ENCODE measurements around the gene ZNF761. TPM values are rescaled to one million over a fixed set of nuclear protein-coding genes. Genes with fewer than 3 reads are reported as not detected.
"Not testable (repeated sequence)": the region's sequence is repeated elsewhere in the genome, so short reads cannot be mapped to it uniquely, and the experiment has no call there.

The ZNF761 gene
- total RNA-seq, 1 experiment from 2014 or later, result 16.4 TPM

GRCh38 chr19:53471916-53472315, 40.1 kb downstream of the ZNF761 start:
- TF ChIP-seq CTCF (conservative IDR thresholded peaks at IDR 0.05) (no peak), EZH2 (IDR thresholded peaks at IDR 0.05; ENCODE audit: low read depth) (no peak)
- peaks cover 7% of the 10 kb centered on the region; the same call in 1 of the 2 replicates for H3K36me3 ChIP-seq (ENCODE audit: low read depth)
- H3K4me1 ChIP-seq (replicated peaks; ENCODE audit: insufficient read depth), result no peaks in the 10 kb centered on the region
- POLR2A ChIA-PET (ENCODE audit: unreplicated experiment), result no interaction called here
- BruUV-seq (replicated peaks), result no TSS peak
- no peak overlapping the region for H3K4me2 ChIP-seq
- no peaks in the 10 kb centered on the region for H3K9me2 ChIP-seq (ENCODE audit: insufficient read depth)
- CTCF ChIA-PET, result no interaction called here
- H2AFZ ChIP-seq, result no peak overlapping the region
- H3K9me3 ChIP-seq (ENCODE audit: insufficient read depth, low read depth), result peaks cover 19% of the 10 kb centered on the region
- intact Hi-C loops (cut with micrococcal nuclease; ENCODE audit: unreplicated experiment), result no loop called here
- no peaks in the 10 kb centered on the region for H3K27me3 ChIP-seq (ENCODE audit: insufficient read depth, low read depth)
- H3K79me2 ChIP-seq (ENCODE audit: low read depth), result no peaks in the 10 kb centered on the region
- no peaks in the 10 kb centered on the region for H3F3A ChIP-seq (ENCODE audit: insufficient read depth, low read depth)
- H4K20me1 ChIP-seq (ENCODE audit: insufficient read depth), result no peaks in the 10 kb centered on the region
- H3K27ac ChIP-seq, result no peak overlapping the region
- H3K4me3 ChIP-seq, result no peak overlapping the region
- DNase-seq, result no peak

- H3K9me2 ChIP-seq (ENCODE audit: insufficient read depth); H3K27ac ChIP-seq; POLR2A ChIA-PET (ENCODE audit: unreplicated experiment); H4K20me1 ChIP-seq (ENCODE audit: insufficient read depth); CTCF ChIA-PET; H3K4me2 ChIP-seq; BruUV-seq (replicated peaks); H3K79me2 ChIP-seq (ENCODE audit: low read depth); H3F3A ChIP-seq (ENCODE audit: insufficient read depth, low read depth); DNase-seq; H2AFZ ChIP-seq; H3K4me1 ChIP-seq (replicated peaks; ENCODE audit: insufficient read depth); H3K27me3 ChIP-seq (ENCODE audit: insufficient read depth, low read depth); H3K4me3 ChIP-seq: not testable (repeated sequence)
- Histone ChIP-seq H3K9me3 (ENCODE audit: insufficient read depth, low read depth) (peaks cover 37% of the 10 kb centered on the region), H3K36me3 (ENCODE audit: low read depth) (peaks cover 20% of the 10 kb centered on the region)
- intact Hi-C loops (cut with micrococcal nuclease; ENCODE audit: unreplicated experiment), result loop anchor here (5.0 kb wide), 1 partner anchor 38 kb away; no protein-coding TSS in a partner anchor
Observed at GRCh38 chr19:53474832-53475231, 43.0 kb downstream of the ZNF761 start.

DNA sequence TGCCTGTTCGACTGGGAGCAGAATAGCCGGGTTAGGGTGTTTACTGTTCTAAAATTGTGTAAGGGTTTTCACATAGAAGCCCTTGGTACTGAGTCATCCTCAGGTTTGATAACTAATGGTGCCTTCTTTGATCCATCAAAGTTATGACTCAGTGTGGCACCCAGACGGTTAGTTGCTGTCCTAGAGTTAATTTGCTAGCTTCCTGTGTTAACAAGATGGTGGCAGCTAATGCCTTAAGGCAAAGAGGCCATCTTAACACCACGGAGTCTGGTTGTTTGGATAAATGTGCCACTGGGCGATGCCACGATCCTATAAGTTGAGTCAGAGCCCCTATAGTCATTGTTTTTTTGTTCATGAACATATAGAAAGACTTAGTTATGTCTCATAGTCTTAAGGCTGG, 43.7 kb downstream of the ZNF761 start:
- intact Hi-C loops (cut with micrococcal nuclease; ENCODE audit: unreplicated experiment), result loop anchor here (5.0 kb wide), 1 partner anchor 38 kb away; no protein-coding TSS in a partner anchor

DNA sequence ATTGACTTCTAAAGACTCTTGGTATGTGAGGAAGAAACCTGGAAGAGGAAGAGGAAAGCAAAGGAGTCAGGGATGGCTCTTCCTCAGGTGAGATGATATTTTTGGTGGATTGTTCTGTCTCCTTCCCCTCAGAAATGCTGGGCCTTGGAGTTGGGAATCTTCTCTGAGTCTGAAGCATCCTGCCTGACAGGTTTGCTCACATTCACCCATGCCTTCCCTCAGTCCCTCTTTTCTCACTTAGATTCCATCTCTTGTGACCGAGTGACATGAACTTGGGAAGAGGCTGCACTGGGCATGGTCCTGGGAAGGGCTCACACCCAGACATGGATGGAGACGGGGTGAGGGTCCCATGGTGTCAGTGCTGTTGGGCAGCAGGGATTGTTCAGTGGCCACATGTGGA, 52.0 kb downstream of the ZNF761 start:
- H3K79me2 ChIP-seq (ENCODE audit: low read depth); POLR2A ChIA-PET (ENCODE audit: unreplicated experiment); CTCF ChIA-PET; H3K4me2 ChIP-seq; H3F3A ChIP-seq (ENCODE audit: insufficient read depth, low read depth); H2AFZ ChIP-seq; H3K4me1 ChIP-seq (replicated peaks; ENCODE audit: insufficient read depth); H4K20me1 ChIP-seq (ENCODE audit: insufficient read depth); intact Hi-C loops (cut with micrococcal nuclease; ENCODE audit: unreplicated experiment); DNase-seq; H3K27ac ChIP-seq; H3K9me2 ChIP-seq (ENCODE audit: insufficient read depth); H3K4me3 ChIP-seq; BruUV-seq (replicated peaks); H3K27me3 ChIP-seq (ENCODE audit: insufficient read depth, low read depth): not testable (repeated sequence)
- peaks cover 48% of the 10 kb centered on the region for H3K9me3 ChIP-seq (ENCODE audit: insufficient read depth, low read depth)
- peaks cover 48% of the 10 kb centered on the region for H3K36me3 ChIP-seq (ENCODE audit: low read depth)

More for the DNA sequence above, 43.7 kb downstream of the ZNF761 start:
- H3K4me3 ChIP-seq; CTCF ChIA-PET; H3K4me1 ChIP-seq (replicated peaks; ENCODE audit: insufficient read depth); DNase-seq; H2AFZ ChIP-seq; H3K9me2 ChIP-seq (ENCODE audit: insufficient read depth); H3K27ac ChIP-seq; POLR2A ChIA-PET (ENCODE audit: unreplicated experiment); H3K4me2 ChIP-seq; H4K20me1 ChIP-seq (ENCODE audit: insufficient read depth); H3F3A ChIP-seq (ENCODE audit: insufficient read depth, low read depth); BruUV-seq (replicated peaks); H3K27me3 ChIP-seq (ENCODE audit: insufficient read depth, low read depth); H3K79me2 ChIP-seq (ENCODE audit: low read depth): not testable (repeated sequence)
- Histone ChIP-seq H3K36me3 (ENCODE audit: low read depth) (peaks cover 21% of the 10 kb centered on the region), H3K9me3 (ENCODE audit: insufficient read depth, low read depth) (peaks cover 39% of the 10 kb centered on the region)

Data from PC-9 (cell line).